Measurements from ENCODE around the gene SRGN.

- no peak for TF ChIP-seq CTCF (conservative IDR thresholded peaks at IDR 0.05)
- TF ChIP-seq ZFX (IDR thresholded peaks at IDR 0.05) = no peak
Measured at GRCh38 chr10:69104994-69105790, 17.3 kb downstream of the SRGN start.

All from C4-2B (cell line).